Measurements from ENCODE around the gene ZNF575. TPM values are rescaled to one million over a fixed set of nuclear protein-coding genes. Genes with fewer than 3 reads are reported as not detected.

ZNF575 gene
- total and polyA plus RNA-seq, 4 donors = 0.08 to 1.0 (median 0.49) TPM

DNA sequence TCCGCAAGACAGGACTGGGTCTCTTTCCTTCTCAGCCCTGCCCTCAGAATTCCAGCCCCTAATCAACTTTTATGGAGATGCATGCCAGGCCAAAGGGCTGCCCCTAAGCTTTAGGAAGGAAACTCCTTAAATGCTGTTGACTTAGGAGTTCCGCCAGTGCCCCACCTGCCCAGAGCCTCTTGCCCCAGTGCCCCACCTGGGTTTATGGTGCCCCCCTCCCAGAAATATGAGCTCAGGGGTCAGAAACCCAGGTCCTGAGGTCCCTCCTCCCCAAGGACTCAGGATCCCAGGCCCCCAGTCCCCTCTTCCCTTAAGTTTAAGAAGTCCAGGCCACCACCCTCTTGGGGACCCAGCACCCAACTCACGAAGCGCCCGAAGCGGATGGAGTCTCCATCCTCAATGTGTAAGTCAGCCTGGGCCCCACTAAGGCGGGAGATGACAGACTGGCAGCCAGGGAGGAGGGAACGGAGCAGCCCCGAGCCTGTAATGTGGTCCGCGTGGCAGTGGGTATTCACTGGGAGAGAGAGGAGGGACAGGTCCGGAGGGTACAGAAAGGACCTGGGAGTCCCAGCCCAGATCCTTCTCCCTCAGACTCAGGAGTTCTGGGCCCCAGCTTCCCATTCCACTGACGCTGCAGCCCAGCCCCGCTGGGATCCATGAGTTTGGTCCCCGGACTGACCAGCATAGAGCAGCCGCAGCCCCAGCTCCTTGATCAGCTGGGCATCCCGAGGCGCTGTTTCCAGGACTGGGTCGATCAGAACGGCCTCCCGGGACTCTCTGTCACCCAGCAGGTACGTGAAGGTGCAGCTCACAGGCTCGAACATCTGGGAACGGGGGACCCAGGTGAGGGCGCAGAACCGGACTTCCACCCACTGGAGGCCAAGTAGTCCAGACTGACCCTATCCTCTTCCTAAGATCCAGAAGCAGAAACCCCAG, 6.9 kb upstream of the ZNF575 start:
- Histone ChIP-seq H3K27me3 (ENCODE audit: control insufficient read depth in 4 of 4, insufficient read depth in 4 of 4, low read length in 3 of 4) (no peaks in the 10 kb centered on the region), H3K36me3 (ENCODE audit: control insufficient read depth in 4 of 4, insufficient read depth in 3 of 4, low read depth in 1 of 4, low read length in 3 of 4) (peaks cover 0 to 3% (median under 1%) of the 10 kb centered on the region in 4 donors), H3K4me1 (ENCODE audit: control insufficient read depth in 4 of 4, insufficient read depth in 4 of 4, low read length in 3 of 4) (peaks cover 0 to 33% (median 27%) of the 10 kb centered on the region in 4 donors), H3K27ac (ENCODE audit: low read depth in 1 of 2, low read length in 2 of 2) (peak overlapping the region; percentile 76 to 85), H3K4me3 (ENCODE audit: low read depth in 1 of 3, low read length in 3 of 3) (peak overlapping the region; percentile 94 to 97 (median 94)), H3K9me3 (ENCODE audit: control insufficient read depth in 4 of 4, low read length in 3 of 4) (no peaks in the 10 kb centered on the region), H3K9ac (ENCODE audit: low read depth in 1 of 2, low read length in 2 of 2) (peak overlapping the region; percentile 68 to 88)
- DNase-seq (ENCODE audit: low spot score) = no peak
- WGBS = 3% methylated on average over 26 of the region's 26 CpGs
- TF ChIP-seq GABPA (IDR thresholded peaks at IDR 0.05 in 1 of 2, conservative IDR thresholded peaks at IDR 0.05 in 1 of 2) (no peak), NR2F2 (IDR thresholded peaks at IDR 0.05) (no peak), JUND (IDR thresholded peaks at IDR 0.05) (no peak), SP1 (IDR thresholded peaks at IDR 0.05) (no peak), RAD21 (IDR thresholded peaks at IDR 0.05) (no peak), FOXA2 (IDR thresholded peaks at IDR 0.05) (no peak), YY1 (IDR thresholded peaks at IDR 0.05) (no peak), FOXA1 (IDR thresholded peaks at IDR 0.05) (no peak), HNF4A (conservative IDR thresholded peaks at IDR 0.05) (no peak)
- TF ChIP-seq, protein P1, sequence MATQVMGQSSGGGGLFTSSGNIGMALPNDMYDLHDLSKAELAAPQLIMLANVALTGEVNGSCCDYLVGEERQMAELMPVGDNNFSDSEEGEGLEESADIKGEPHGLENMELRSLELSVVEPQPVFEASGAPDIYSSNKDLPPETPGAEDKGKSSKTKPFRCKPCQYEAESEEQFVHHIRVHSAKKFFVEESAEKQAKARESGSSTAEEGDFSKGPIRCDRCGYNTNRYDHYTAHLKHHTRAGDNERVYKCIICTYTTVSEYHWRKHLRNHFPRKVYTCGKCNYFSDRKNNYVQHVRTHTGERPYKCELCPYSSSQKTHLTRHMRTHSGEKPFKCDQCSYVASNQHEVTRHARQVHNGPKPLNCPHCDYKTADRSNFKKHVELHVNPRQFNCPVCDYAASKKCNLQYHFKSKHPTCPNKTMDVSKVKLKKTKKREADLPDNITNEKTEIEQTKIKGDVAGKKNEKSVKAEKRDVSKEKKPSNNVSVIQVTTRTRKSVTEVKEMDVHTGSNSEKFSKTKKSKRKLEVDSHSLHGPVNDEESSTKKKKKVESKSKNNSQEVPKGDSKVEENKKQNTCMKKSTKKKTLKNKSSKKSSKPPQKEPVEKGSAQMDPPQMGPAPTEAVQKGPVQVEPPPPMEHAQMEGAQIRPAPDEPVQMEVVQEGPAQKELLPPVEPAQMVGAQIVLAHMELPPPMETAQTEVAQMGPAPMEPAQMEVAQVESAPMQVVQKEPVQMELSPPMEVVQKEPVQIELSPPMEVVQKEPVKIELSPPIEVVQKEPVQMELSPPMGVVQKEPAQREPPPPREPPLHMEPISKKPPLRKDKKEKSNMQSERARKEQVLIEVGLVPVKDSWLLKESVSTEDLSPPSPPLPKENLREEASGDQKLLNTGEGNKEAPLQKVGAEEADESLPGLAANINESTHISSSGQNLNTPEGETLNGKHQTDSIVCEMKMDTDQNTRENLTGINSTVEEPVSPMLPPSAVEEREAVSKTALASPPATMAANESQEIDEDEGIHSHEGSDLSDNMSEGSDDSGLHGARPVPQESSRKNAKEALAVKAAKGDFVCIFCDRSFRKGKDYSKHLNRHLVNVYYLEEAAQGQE (IDR thresholded peaks at IDR 0.05) = no peak
- TF ChIP-seq, protein P2, sequence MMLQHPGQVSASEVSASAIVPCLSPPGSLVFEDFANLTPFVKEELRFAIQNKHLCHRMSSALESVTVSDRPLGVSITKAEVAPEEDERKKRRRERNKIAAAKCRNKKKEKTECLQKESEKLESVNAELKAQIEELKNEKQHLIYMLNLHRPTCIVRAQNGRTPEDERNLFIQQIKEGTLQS (IDR thresholded peaks at IDR 0.05) = no peak

DNA sequence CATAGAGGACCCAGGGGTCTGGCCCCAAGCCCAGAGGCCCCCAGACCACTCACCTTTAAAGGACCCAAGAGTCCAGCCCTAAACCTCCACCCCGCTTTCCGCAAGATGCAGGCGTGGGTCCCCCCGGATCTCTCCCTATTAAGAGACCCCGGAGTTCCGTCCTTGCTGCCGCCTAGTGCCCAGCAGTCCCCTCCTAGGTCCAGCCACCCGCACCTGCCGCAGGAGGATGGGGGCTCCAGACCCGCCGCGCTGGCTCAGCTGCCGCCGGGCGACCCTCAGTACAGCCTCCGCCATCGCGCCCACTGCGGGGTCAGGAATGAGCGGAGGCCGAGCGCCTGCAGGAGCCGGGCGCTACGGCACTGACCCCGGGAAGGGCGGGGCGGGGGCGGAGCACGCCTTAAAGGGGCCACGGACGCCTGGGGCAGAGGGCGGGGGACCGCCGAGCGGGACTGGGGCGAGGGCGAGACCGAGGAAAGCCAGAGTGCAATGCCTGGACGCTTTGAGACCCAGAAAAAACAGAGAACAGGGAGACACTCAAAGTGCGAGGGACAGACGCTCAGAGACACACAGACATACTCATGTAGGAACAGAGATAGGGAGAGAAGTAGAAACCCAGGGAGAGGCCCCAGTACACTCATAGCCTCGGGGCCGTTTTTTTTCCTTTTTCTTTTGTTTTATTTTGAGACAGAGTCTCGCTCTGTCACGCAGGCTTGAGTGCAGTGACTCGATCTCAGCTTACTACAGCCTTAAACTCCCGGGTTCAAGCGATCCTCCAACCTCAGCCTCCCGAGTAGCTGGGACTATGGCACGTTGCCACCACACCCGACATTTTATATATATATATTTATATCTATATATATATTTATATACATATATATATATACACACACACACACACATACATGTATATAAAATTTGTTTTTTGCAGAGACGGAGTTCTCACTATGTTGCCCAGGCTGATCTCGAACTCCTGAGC, 5.8 kb upstream of the ZNF575 start, which contains the start of gene ETHE1:
TSS of gene ETHE1 (minus strand) at position 318 of the 976 bp plus-strand sequence. CDS start at position 294, 24 bp downstream.
- Histone ChIP-seq H3K27me3 (ENCODE audit: control insufficient read depth in 4 of 4, insufficient read depth in 4 of 4, low read length in 3 of 4) (no peaks in the 10 kb centered on the region), H3K9ac (ENCODE audit: low read depth in 1 of 2, low read length in 2 of 2) (peak within 1 kb of the TSS; percentile 82 to 88), H3K4me3 (ENCODE audit: low read depth in 1 of 3, low read length in 3 of 3) (peak within 1 kb of the TSS; percentile 94 to 97 (median 94)), H3K36me3 (ENCODE audit: control insufficient read depth in 4 of 4, insufficient read depth in 3 of 4, low read depth in 1 of 4, low read length in 3 of 4) (no peaks in the 10 kb centered on the region), H3K4me1 (ENCODE audit: control insufficient read depth in 4 of 4, insufficient read depth in 4 of 4, low read length in 3 of 4) (peaks cover under 1 to 34% (median 29%) of the 10 kb centered on the region in 4 donors), H3K27ac (ENCODE audit: low read depth in 1 of 2, low read length in 2 of 2) (peak within 1 kb of the TSS; percentile 76 to 85), H3K9me3 (ENCODE audit: control insufficient read depth in 4 of 4, low read length in 3 of 4) (no peaks in the 10 kb centered on the region)
- peak; percentile 85 for DNase-seq (ENCODE audit: low spot score)
- 5% methylated on average over 54 of the region's 54 CpGs for WGBS
- TF ChIP-seq, protein P3, sequence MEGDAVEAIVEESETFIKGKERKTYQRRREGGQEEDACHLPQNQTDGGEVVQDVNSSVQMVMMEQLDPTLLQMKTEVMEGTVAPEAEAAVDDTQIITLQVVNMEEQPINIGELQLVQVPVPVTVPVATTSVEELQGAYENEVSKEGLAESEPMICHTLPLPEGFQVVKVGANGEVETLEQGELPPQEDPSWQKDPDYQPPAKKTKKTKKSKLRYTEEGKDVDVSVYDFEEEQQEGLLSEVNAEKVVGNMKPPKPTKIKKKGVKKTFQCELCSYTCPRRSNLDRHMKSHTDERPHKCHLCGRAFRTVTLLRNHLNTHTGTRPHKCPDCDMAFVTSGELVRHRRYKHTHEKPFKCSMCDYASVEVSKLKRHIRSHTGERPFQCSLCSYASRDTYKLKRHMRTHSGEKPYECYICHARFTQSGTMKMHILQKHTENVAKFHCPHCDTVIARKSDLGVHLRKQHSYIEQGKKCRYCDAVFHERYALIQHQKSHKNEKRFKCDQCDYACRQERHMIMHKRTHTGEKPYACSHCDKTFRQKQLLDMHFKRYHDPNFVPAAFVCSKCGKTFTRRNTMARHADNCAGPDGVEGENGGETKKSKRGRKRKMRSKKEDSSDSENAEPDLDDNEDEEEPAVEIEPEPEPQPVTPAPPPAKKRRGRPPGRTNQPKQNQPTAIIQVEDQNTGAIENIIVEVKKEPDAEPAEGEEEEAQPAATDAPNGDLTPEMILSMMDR (IDR thresholded peaks at IDR 0.05; ENCODE audit: low read depth, low read length, missing input control) = peak; percentile 9
- TF ChIP-seq, protein P4, sequence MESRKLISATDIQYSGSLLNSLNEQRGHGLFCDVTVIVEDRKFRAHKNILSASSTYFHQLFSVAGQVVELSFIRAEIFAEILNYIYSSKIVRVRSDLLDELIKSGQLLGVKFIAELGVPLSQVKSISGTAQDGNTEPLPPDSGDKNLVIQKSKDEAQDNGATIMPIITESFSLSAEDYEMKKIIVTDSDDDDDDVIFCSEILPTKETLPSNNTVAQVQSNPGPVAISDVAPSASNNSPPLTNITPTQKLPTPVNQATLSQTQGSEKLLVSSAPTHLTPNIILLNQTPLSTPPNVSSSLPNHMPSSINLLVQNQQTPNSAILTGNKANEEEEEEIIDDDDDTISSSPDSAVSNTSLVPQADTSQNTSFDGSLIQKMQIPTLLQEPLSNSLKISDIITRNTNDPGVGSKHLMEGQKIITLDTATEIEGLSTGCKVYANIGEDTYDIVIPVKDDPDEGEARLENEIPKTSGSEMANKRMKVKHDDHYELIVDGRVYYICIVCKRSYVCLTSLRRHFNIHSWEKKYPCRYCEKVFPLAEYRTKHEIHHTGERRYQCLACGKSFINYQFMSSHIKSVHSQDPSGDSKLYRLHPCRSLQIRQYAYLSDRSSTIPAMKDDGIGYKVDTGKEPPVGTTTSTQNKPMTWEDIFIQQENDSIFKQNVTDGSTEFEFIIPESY (IDR thresholded peaks at IDR 0.05) = no peak
- TF ChIP-seq FOXA2 (IDR thresholded peaks at IDR 0.05) (no peak), RAD21 (IDR thresholded peaks at IDR 0.05) (peak in 1 of 2 donors; percentile 17), SP1 (IDR thresholded peaks at IDR 0.05) (peak; percentile 17), HNF4A (conservative IDR thresholded peaks at IDR 0.05) (peak; percentile 31 to 39), YY1 (IDR thresholded peaks at IDR 0.05) (peak; percentile 57), NR2F2 (IDR thresholded peaks at IDR 0.05) (no peak), RXRA (IDR thresholded peaks at IDR 0.05) (peak; percentile 18 to 25), HNF4G (IDR thresholded peaks at IDR 0.05) (no peak)
- TF ChIP-seq, protein P5, sequence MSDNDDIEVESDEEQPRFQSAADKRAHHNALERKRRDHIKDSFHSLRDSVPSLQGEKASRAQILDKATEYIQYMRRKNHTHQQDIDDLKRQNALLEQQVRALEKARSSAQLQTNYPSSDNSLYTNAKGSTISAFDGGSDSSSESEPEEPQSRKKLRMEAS (IDR thresholded peaks at IDR 0.05) = no peak
- TF ChIP-seq, protein P1 (IDR thresholded peaks at IDR 0.05) = peak; percentile 57
